ENCODE measurements around the gene TBC1D22A.
A peak's percentile ranks its signal among the peaks of the same experiment; 100 is the strongest.
"Not testable (repeated sequence)": the region's sequence is repeated elsewhere in the genome, so short reads cannot be mapped to it uniquely, and the experiment has no call there.

TBC1D22A gene

GRCh38 chr22:47036936-47037485 lies 274.6 kb downstream of the TBC1D22A start:
- DNase-seq, result no peak

- no peak for DNase-seq
These were observed 275.9 kb downstream of the TBC1D22A start for GRCh38 chr22:47038206-47038835.

GRCh38 chr22:47039356-47039755 lies 276.9 kb downstream of the TBC1D22A start:
- DNase-seq, result no peak

GRCh38 chr22:47040486-47041270 lies 278.2 kb downstream of the TBC1D22A start:
- DNase-seq, result no peak

- no peak for DNase-seq
These were observed 279.0 kb downstream of the TBC1D22A start for GRCh38 chr22:47041271-47042115.

GRCh38 chr22:47042116-47042825 lies 279.8 kb downstream of the TBC1D22A start:
- no peak for DNase-seq

GRCh38 chr22:47042861-47043496 lies 280.5 kb downstream of the TBC1D22A start:
- no peak for DNase-seq

- peak in 1 of 5 experiments; percentile 22 for DNase-seq
These were observed 281.6 kb downstream of the TBC1D22A start for GRCh38 chr22:47043835-47044721.

- DNase-seq, result no peak
These were observed 282.5 kb downstream of the TBC1D22A start for GRCh38 chr22:47044722-47045535.

GRCh38 chr22:47045691-47046410 lies 283.4 kb downstream of the TBC1D22A start:
- no peak for DNase-seq

- no peak for DNase-seq
These were observed 284.1 kb downstream of the TBC1D22A start for GRCh38 chr22:47046411-47047065.

- DNase-seq, result no peak
These were observed 285.1 kb downstream of the TBC1D22A start for GRCh38 chr22:47047321-47048122.

GRCh38 chr22:47048123-47049077 lies 285.9 kb downstream of the TBC1D22A start:
- DNase-seq, result no peak

GRCh38 chr22:47049078-47049624 lies 286.7 kb downstream of the TBC1D22A start:
- DNase-seq, result no peak

- not testable (repeated sequence) for DNase-seq
These were observed 287.4 kb downstream of the TBC1D22A start for GRCh38 chr22:47049736-47050400.

Data from T-helper 2 cell (primary cell).